Kidney capillary endothelial cell (primary cell): Measurements from ENCODE around the gene TMEM222.

Source experiments
- DNase-seq: peaks from one replicate; pipeline ENCODE4 v3.0.0-alpha.2; 2018; ENCODE audit warnings: low spot score

Gene TMEM222

GRCh38 chr1:27359822-27360158, 37.8 kb downstream of the TMEM222 start:
- DNase-seq = no peak

- DNase-seq = no peak
Measured at GRCh38 chr1:27360159-27361043, 38.4 kb downstream of the TMEM222 start.

GRCh38 chr1:27361044-27361402, 39.1 kb downstream of the TMEM222 start:
- no peak for DNase-seq

GRCh38 chr1:27361553-27361952, 39.6 kb downstream of the TMEM222 start:
- no peak for DNase-seq

- DNase-seq = no peak
Measured at GRCh38 chr1:27363766-27364695, 42.1 kb downstream of the TMEM222 start.

GRCh38 chr1:27364696-27365371, 42.9 kb downstream of the TMEM222 start:
- no peak for DNase-seq

GRCh38 chr1:27365372-27366112, 43.6 kb downstream of the TMEM222 start:
- DNase-seq = peak; percentile 81

- DNase-seq = peak; percentile 66
Measured at GRCh38 chr1:27366113-27366410, 44.1 kb downstream of the TMEM222 start.

- peak; percentile 59 for DNase-seq
Measured at GRCh38 chr1:27366411-27367159, 44.6 kb downstream of the TMEM222 start, which contains the start of gene MAP3K6. MAP3K6 (minus strand) TSS chr1:27366961; CDS start chr1:27366597, 364 bp downstream.

- DNase-seq = no peak
Measured at GRCh38 chr1:27367160-27367650, 45.2 kb downstream of the TMEM222 start.

- no peak for DNase-seq
Measured at GRCh38 chr1:27368869-27369582, 47.1 kb downstream of the TMEM222 start.

- DNase-seq = no peak
Measured at GRCh38 chr1:27372022-27372807, 50.3 kb downstream of the TMEM222 start.

GRCh38 chr1:27372808-27373690, 51.1 kb downstream of the TMEM222 start:
- no peak for DNase-seq

- no peak for DNase-seq
Measured at GRCh38 chr1:27374362-27375086, 52.6 kb downstream of the TMEM222 start, which contains the start of gene FCN3. FCN3 (minus strand) TSS chr1:27374824; CDS start chr1:27374818, 6 bp downstream.

GRCh38 chr1:27377760-27378495, 56.0 kb downstream of the TMEM222 start:
- DNase-seq = no peak

- no peak for DNase-seq
Measured at GRCh38 chr1:27379564-27380122, 57.7 kb downstream of the TMEM222 start.
